ENCODE data around the gene ZNF396. TPM values are rescaled to one million over a fixed set of nuclear protein-coding genes. Genes with fewer than 3 reads are reported as not detected.

Gene ZNF396
- total and polyA plus RNA-seq, 2 experiments from 2014 or later = 0.31 to 0.36 TPM

- Histone ChIP-seq H3K4me2 (no peak overlapping the region), H2AFZ (no peak overlapping the region), H3K4me1 (ENCODE audit: insufficient read depth) (no peaks in the 10 kb centered on the region), H3K4me3 (no peak overlapping the region), H3F3A (replicated peaks; ENCODE audit: low read depth) (no peaks in the 10 kb centered on the region), H3K27me3 (ENCODE audit: insufficient read depth) (no peaks in the 10 kb centered on the region), H3K36me3 (ENCODE audit: insufficient read depth) (peaks cover 47% of the 10 kb centered on the region), H3K79me2 (replicated peaks; ENCODE audit: insufficient read depth) (peaks cover 49% of the 10 kb centered on the region), H4K20me1 (replicated peaks; ENCODE audit: insufficient read depth) (peaks cover 25% of the 10 kb centered on the region), H3K9me2 (ENCODE audit: insufficient read depth) (no peaks in the 10 kb centered on the region), H3K27ac (ENCODE audit: low read depth) (no peak overlapping the region)
- H3K4me3 Mint-ChIP-seq = no peak overlapping the region
- no peak for DNase-seq (ENCODE audit: low spot score)
- peaks cover 80% of the 10 kb centered on the region for H3K36me3 Mint-ChIP-seq (ENCODE audit: low read depth)
- no peaks in the 10 kb centered on the region for H3K9me3 Mint-ChIP-seq
- TF ChIP-seq NANOG (IDR thresholded peaks at IDR 0.05; ENCODE audit: borderline replicate concordance) (no peak), ETS1 (IDR thresholded peaks at IDR 0.05) (no peak), POLR2AphosphoS5 (IDR thresholded peaks at IDR 0.05; ENCODE audit: low read depth) (no peak), REST (IDR thresholded peaks at IDR 0.05; ENCODE audit: unreplicated experiment) (no peak), JUNB (IDR thresholded peaks at IDR 0.05; ENCODE audit: unreplicated experiment) (no peak), CTCF (conservative IDR thresholded peaks at IDR 0.05; ENCODE audit: low read depth in 2 of 2) (no peak), ZNF114 (CRISPR knock-in tag; IDR thresholded peaks at IDR 0.05) (no peak), STAT1 (IDR thresholded peaks at IDR 0.05; ENCODE audit: unreplicated experiment) (no peak), EZH2phosphoT487 (IDR thresholded peaks at IDR 0.05; ENCODE audit: unreplicated experiment) (no peak), ZNF462 (CRISPR knock-in tag; IDR thresholded peaks at IDR 0.05) (no peak)
- H3K27me3 Mint-ChIP-seq (ENCODE audit: insufficient read depth, low read depth, poor library complexity) = peaks cover 5% of the 10 kb centered on the region
- no peaks in the 10 kb centered on the region for H3K4me1 Mint-ChIP-seq
- no peak overlapping the region for H3K27ac Mint-ChIP-seq
- ATAC-seq = no peak
Observed at GRCh38 chr18:35337286-35337685, 39.9 kb downstream of the ZNF396 start.

Data from GM23338 (cell line).